Cardiac muscle cell (in vitro differentiated cells and primary cell): Measurements from ENCODE around the gene FBLN2. TPM values are rescaled to one million over a fixed set of nuclear protein-coding genes. Genes with fewer than 3 reads are reported as not detected.

Source experiments
- DNase-seq, 2 donors: peaks; one replicate each; pipeline versions ENCODE4 v3.0.0 to v3.0.0-alpha.2; 2010 to 2017; ENCODE audit warnings: low read depth in 1 of 2, low spot score in 1 of 2
- H3K27ac ChIP-seq: fragments of 200-600 bp; sonication (generic); 2 replicates; pipeline ENCODE4 v1.5.1; 2016
- H3K27me3 ChIP-seq: fragments of 200-600 bp; sonication (generic); 2 replicates; pipeline ENCODE4 v1.6.0; 2016; ENCODE audit warnings: control low read depth
- H3K36me3 ChIP-seq: fragments of 200-600 bp; sonication (generic); 2 replicates; pipeline ENCODE4 v1.5.1; 2016; ENCODE audit warnings: control low read depth
- H3K4me1 ChIP-seq: fragments of 200-600 bp; sonication (generic); 2 replicates; pipeline ENCODE4 v1.8.1; 2017; ENCODE audit warnings: low read depth, mild to moderate bottlenecking, mixed run types
- H3K4me3 ChIP-seq: fragments of 200-600 bp; sonication (generic); 2 replicates; pipeline ENCODE4 v1.5.1; 2016; ENCODE audit warnings: mild to moderate bottlenecking
- H3K9me3 ChIP-seq: fragments of 200-600 bp; sonication (generic); 2 replicates; pipeline ENCODE4 v1.5.1; 2017; ENCODE audit warnings: low read depth, mild to moderate bottlenecking, control low read depth
- CTCF ChIP-seq: IDR thresholded peaks from 2 replicates; pipeline ENCODE4 v1.5.1; 2012; ENCODE audit warnings: low read depth, mild to moderate bottlenecking, low read length
- polyA plus RNA-seq: library from polyadenylated mRNA; unstranded; fragments of >200 nt; fragmentation: Nextera tagmentation; extraction: Ambion mirVana; gene quantifications from 2 replicates; pipeline ENCODE4 v1.2.1, GENCODE V29; 2016
- total RNA-seq: library from RNA; depleted of rRNA; stranded (reverse); fragments of >200 nt; gene quantifications from 2 replicates; pipeline ENCODE4 v1.2.3, GENCODE V29; 2016

The FBLN2 gene
- total and polyA plus RNA-seq, 2 experiments from 2014 or later, result 19.3 to 42.4 TPM

DNA sequence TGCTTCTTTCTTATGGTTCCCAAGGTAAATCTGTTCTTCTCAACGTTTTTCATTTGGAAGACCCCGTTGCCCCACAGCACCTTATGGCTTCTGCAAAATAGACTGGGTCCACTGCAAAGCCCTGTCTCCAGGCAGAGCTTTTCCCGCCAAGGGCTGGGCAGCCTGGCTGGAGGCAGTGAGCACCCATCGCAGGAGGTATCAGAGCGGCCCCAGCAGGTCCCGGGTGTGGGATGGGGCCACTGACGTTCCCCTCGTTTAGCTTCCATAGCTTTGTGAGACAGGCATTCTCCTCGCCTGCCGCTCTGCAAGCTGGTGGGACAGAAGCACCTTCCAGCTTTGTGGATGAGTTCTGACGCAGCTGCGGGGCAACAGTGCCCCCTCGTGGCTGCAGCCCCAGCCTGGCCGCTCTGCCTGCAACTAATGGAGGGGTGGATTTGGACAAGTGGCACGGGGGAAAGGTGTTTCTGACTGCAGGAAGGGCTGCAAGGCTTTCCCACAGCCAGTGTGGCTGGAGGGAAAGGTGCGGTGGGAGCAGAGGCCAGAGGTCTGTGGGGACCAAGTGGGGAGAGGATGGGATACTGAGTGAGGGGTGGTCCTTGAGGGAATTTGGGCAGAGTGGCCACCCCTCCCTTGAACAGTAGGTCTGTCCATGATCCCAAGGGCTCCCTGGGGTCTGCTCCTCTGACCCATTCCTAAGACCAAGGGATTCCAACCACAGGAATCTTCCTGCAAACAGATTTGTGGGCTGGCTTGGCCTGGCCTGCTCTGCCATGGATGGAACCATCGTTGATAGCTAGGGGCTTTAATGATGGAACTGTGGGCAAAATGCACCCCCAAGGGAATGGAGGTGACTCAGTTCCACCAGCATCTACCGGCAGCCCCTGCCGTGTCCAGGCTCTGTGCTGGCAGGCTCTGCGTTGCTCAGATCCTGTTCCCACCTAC, 99.4 kb downstream of the FBLN2 start:
- peak; percentile 98 for TF ChIP-seq CTCF
- Histone ChIP-seq H3K36me3 (no peaks in the 10 kb centered on the region), H3K27ac (no peak overlapping the region), H3K27me3 (no peaks in the 10 kb centered on the region), H3K4me1 (no peaks in the 10 kb centered on the region), H3K4me3 (no peak overlapping the region), H3K9me3 (no peaks in the 10 kb centered on the region)
- peak; percentile 87 for DNase-seq

- H3K9me3 ChIP-seq, result no peaks in the 10 kb centered on the region
- peak; percentile 82 to 83 for DNase-seq
- no peaks in the 10 kb centered on the region for H3K4me1 ChIP-seq
- no peaks in the 10 kb centered on the region for H3K36me3 ChIP-seq
- H3K4me3 ChIP-seq, result no peak overlapping the region
- peak; percentile 99 for TF ChIP-seq CTCF
- no peak overlapping the region for H3K27ac ChIP-seq
- H3K27me3 ChIP-seq, result peaks cover 13% of the 10 kb centered on the region
Observed at GRCh38 chr3:13650210-13651056, 101.5 kb downstream of the FBLN2 start.

GRCh38 chr3:13651057-13651400, 102.1 kb downstream of the FBLN2 start:
- H3K27ac ChIP-seq, result no peak overlapping the region
- no peaks in the 10 kb centered on the region for H3K4me1 ChIP-seq
- no peak for TF ChIP-seq CTCF
- no peaks in the 10 kb centered on the region for H3K36me3 ChIP-seq
- DNase-seq, result no peak
- peaks cover 19% of the 10 kb centered on the region for H3K27me3 ChIP-seq
- H3K4me3 ChIP-seq, result no peak overlapping the region
- H3K9me3 ChIP-seq, result no peaks in the 10 kb centered on the region

- peaks cover 28% of the 10 kb centered on the region for H3K27me3 ChIP-seq
- TF ChIP-seq CTCF, result no peak
Observed at GRCh38 chr3:13651775-13652428, 103.0 kb downstream of the FBLN2 start.

DNA sequence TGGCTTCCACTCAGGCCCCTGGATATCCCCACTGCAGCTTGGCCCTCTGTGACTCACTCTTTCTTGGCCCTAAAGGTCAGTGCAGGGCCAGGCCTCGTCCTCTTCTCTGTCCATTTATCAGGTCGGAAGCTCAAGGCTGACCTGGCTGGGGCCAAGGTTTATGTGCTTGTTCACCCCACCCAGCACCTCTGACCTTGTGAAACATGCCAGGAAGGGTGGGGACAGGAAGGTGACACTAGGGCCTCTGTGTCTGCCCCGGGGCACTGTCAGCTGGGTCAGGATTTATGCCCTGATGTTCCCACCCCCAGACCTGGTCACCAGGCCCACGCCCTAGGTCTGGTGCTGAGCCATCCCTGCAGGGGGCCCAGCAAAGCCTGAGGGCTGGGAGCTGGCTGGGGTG, 103.8 kb downstream of the FBLN2 start:
- Histone ChIP-seq H3K36me3 (no peaks in the 10 kb centered on the region), H3K4me1 (no peaks in the 10 kb centered on the region), H3K27ac (no peak overlapping the region), H3K27me3 (peaks cover 36% of the 10 kb centered on the region), H3K4me3 (no peak overlapping the region), H3K9me3 (no peaks in the 10 kb centered on the region)
- DNase-seq, result no peak
- no peak for TF ChIP-seq CTCF

More at GRCh38 chr3:13651775-13652428, 103.0 kb downstream of the FBLN2 start:
- Histone ChIP-seq H3K4me1 (no peaks in the 10 kb centered on the region), H3K27ac (no peak overlapping the region), H3K36me3 (no peaks in the 10 kb centered on the region), H3K4me3 (no peak overlapping the region), H3K9me3 (no peaks in the 10 kb centered on the region)
- no peak for DNase-seq
